HG03066 (cell line): ENCODE measurements around the gene FZD4.
"Not testable (repeated sequence)": the region's sequence is repeated elsewhere in the genome, so short reads cannot be mapped to it uniquely, and the experiment has no call there.

ENCODE experiments used
- ATAC-seq: cut with Tn5 transposase; IDR thresholded peaks from one replicate; pipeline ENCODE4 v1.9.1; 2021; ENCODE audit warnings: low read depth; ENCODE audit not compliant: unreplicated experiment

Gene FZD4

GRCh38 chr11:86938900-86939880, 16.0 kb downstream of the FZD4 start:
- ATAC-seq = peak; percentile 57

- ATAC-seq = no peak
Observed at GRCh38 chr11:86938203-86938899, 16.8 kb downstream of the FZD4 start.

DNA sequence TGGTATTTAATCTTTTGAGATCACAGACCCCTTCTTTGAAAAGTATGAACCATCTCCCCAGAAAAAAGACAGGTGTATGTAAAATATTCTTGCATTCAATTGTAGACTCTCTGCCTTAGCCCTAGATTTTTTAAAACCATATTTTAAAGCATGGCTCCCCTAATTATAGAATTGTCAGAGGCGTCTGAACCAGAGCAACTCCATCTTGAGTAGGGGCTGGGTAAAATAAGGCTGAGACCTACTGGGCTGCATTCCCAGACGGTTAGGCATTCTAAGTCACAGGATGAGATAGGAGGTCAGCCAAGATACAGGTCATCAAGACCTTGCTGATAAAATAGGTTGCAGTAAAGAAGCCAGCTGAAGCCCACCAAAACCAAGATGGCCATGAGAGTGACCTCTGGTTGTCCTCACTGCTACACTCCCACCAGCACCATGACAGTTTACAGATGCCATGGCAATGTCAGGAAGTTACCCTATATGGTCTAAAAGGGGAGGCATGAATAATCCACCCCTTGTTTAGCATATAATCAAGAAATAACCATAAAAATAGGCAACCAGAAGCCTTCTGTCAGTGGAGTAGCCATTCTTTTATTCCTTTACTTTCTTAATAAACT, 17.9 kb downstream of the FZD4 start:
- not testable (repeated sequence) for ATAC-seq

DNA sequence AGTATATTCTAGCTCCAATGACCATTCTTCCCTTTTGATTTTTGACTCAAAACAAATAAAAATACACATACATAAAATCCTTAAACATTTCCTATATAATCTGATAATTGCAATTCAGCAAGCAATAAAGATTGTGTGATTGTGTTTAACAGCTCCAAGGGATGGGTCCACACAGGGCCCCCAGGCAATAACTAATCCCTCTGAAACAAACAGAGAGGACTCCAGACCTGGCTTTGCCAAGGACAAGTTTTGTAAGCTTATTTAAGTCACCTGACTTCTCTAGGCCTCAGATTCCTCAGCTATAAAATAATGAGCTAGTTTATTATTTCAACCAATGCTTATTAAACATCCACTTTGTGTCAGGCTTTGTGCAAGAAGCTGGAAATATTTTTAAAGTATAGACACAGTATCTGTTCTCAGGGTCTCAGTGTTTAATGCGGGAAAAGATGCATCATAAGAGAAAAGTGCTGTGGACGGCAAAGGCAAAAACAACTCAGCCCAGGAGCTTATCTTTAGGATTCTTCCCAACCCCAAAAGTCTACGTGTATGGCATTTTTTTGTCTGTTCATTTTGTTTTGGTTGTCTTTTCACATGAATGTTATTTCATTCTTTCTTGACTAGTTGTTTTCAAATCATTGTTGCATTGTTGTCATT, 20.1 kb downstream of the FZD4 start:
- no peak for ATAC-seq

DNA sequence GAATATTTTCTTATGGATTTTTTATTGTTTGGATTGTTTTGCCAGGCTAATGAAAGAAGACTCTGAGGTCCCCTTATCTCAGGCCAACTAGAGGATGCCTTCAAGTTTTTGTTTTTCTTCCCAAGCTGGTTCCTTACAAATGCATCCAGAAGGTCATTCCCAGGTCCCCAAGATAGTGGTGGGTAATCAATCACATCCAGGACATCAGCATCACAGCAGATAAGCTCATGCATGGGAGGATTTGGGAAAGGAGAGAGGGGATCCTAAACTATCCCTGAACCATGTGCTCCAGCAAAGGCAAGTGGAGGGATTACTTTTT, 20.7 kb downstream of the FZD4 start:
- no peak for ATAC-seq

- no peak for ATAC-seq
Observed at GRCh38 chr11:86933891-86934581, 21.2 kb downstream of the FZD4 start.

DNA sequence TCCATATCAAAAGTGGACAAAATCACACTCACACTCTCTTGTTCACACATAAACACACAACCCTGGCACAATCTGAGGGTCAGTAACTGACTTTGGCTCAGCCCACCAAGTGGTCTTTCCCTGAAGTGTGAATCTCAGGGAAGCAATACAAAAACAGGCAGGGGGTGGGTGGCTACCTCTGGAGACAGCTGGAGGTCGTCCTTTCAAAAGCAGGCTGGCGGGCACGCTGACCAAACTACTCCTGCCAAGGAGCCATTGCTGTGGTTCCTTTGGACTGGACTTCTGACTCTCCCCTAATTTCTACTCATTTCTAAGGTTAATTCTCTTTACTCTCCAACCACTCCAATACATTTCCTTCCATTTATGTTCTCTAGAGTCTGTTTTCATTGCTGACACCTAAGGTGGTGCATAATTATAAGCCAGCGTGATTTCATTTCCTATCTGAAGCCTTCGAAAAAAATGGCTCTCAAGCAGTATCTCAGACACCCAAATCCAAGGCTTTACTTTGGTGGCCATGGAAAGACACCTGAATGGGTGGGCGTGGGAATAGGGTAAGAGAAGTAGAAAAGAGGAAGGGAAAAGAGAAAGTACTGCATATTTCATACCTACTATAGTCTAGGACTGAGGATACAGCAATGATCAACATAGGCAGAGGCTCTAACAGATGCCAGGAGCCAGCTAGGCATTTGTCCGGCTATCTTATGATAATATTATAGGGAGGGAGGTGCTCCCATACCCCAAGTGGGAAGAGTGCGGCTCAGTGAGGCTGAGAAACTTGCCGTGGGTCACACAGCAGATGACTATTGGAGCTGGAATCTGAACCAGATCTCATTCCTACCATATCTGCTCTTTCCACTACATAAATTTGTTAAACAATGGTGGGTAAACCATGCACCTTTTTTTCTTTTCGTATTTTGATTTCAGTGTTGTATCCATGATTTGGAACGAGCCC, 22.0 kb downstream of the FZD4 start:
- ATAC-seq = no peak

DNA sequence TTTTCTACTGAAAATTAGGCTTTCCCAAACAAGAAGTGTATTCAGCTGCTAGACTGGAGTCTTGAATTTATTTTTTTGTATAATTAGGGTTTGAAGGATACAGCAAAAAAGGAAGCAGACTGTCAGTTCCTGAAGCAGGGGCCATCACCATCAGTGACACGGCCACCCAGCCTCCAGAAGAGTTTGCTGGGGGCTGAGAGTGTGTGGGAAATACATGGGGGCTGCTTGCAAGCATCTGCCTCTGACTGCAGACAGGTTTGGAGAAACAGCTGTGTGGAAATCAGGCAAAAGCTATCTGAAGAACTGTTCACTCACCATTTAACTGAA, 23.0 kb downstream of the FZD4 start:
- no peak for ATAC-seq

GRCh38 chr11:86931548-86932258, 23.5 kb downstream of the FZD4 start:
- ATAC-seq = no peak

- ATAC-seq = no peak
Observed at GRCh38 chr11:86930957-86931547, 24.1 kb downstream of the FZD4 start.

- no peak for ATAC-seq
Observed at GRCh38 chr11:86926975-86927374, 28.2 kb downstream of the FZD4 start.

GRCh38 chr11:86923999-86924766, 31.0 kb downstream of the FZD4 start:
- no peak for ATAC-seq

DNA sequence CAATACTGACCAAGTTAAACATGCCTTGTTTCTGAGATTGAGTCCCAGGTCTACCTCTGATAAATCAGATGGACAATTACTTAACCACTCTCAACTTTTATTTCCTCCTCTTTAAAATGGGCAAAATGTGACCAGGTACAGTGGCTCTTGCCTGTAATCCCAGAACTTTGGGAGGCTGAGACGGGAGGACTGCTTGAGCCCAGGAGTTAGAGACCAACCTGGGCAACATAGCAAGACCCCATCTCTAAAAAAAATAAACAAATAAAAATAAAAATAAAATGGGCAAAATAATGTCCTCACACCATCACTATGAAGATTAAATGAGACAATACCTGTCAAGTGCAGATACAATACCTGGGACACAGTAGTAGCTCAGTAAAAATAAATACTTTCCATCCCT, 33.0 kb downstream of the FZD4 start:
- no peak for ATAC-seq

GRCh38 chr11:86919557-86920210, 35.5 kb downstream of the FZD4 start:
- no peak for ATAC-seq

- ATAC-seq = no peak
Observed at GRCh38 chr11:86918973-86919372, 36.2 kb downstream of the FZD4 start.

- ATAC-seq = no peak
Observed at GRCh38 chr11:86918496-86918895, 36.7 kb downstream of the FZD4 start.

DNA sequence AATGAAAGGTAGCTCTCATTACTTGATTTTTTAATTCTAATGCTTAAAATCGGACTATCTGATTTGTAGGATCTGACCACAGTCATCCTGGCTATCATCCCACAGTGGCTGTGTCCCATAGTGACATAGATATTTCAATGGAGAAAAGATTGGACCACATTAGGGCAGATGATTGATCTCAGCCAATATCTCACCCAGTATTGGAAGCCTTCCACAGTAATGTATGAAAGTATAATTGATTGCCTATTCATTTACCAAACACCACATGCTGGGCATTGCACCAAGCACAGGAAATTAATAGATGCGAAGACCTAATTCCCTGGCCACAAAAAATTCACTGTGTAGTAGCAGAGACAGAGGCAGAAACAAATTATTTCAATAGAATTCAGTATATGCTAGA, 37.6 kb downstream of the FZD4 start:
- ATAC-seq = no peak
